Thyroid gland (tissue), 4 donors: ENCODE data around the gene OLFM2.

ENCODE experiments used
- CTCF ChIP-seq, 6 experiments: fragments of 200-600 bp in 3 of 6; fragments of 450-650 bp in 3 of 6; sonication (generic) in 3 of 6; IDR thresholded peaks; one replicate each; pipeline ENCODE4 v1.5.1; 2016 to 2019; ENCODE audit warnings: antibody characterized with exemption in 6 of 6, mild to moderate bottlenecking in 2 of 6, inconsistent platforms in 1 of 6, moderate library complexity in 1 of 6
- POLR2A ChIP-seq, 2 donors: fragments of 450-650 bp; IDR thresholded peaks; one replicate each; pipeline ENCODE4 v1.6.1; 2017; ENCODE audit warnings: antibody characterized with exemption in 2 of 2, mild to moderate bottlenecking in 2 of 2, moderate library complexity in 1 of 2

DNA sequence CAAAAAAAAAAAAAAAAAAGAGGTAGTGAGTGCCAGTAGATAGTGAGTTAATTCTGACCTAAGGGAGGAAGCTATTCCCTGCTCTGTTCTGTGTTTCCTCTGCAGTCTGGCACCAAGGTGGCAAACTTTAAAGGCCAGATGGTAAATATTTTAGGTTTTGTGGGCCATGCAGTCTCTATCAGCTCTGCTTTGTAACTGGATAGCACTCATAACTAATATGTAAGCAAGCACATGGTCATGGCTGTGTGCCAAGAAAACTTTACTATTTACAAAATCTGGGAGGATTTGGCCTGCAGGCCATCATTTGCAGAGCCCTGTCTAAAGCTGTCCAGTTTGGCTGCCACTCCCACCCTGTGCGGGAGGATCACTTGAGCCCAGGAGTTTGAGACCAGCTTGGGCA is 96.9 kb downstream of the OLFM2 start:
- no peak for TF ChIP-seq POLR2A (IDR thresholded peaks at IDR 0.05)
- TF ChIP-seq CTCF (IDR thresholded peaks at IDR 0.05), result no peak
